Upper lobe of right lung (tissue), 1 donor: ENCODE results near the gene OSBPL9. TPM values are rescaled to one million over a fixed set of nuclear protein-coding genes. Genes with fewer than 3 reads are reported as not detected.

Source experiments
- ATAC-seq: fragments of 200-7000 bp; cut with Tn5 transposase; one replicate; pipeline ENCODE4 v1.9.1; 2020; ENCODE audit warnings: mild to moderate bottlenecking, moderate library complexity
- DNase-seq: peaks from one replicate; pipeline ENCODE4 v3.0.0-alpha.2; 2020
- H3K27ac ChIP-seq: fragments of 200-600 bp; one replicate; pipeline ENCODE4 v1.8.0; 2022
- H3K27me3 ChIP-seq: fragments of 200-600 bp; one replicate; pipeline ENCODE4 v1.8.0; 2022; ENCODE audit warnings: mild to moderate bottlenecking
- H3K36me3 ChIP-seq: fragments of 200-600 bp; one replicate; pipeline ENCODE4 v1.8.0; 2022
- H3K4me1 ChIP-seq: fragments of 200-600 bp; one replicate; pipeline ENCODE4 v1.8.0; 2022
- H3K4me3 ChIP-seq: fragments of 200-600 bp; one replicate; pipeline ENCODE4 v1.8.0; 2022; ENCODE audit warnings: mild to moderate bottlenecking
- H3K9me3 ChIP-seq: fragments of 200-600 bp; one replicate; pipeline ENCODE4 v1.8.0; 2022
- CTCF ChIP-seq: fragments of 200-600 bp; IDR thresholded peaks from one replicate; pipeline ENCODE4 v1.8.0; 2022; ENCODE audit warnings: antibody characterized with exemption
- intact Hi-C: fragments of 100-400 bp; cut with DNase I; formaldehyde crosslinking; loops from one replicate; pipeline ENCODE4 v1.11.0; 2022
- total RNA-seq: library from RNA; stranded (reverse); fragmentation: NEBNext Ultra II Directional; extraction: Animal tissue kit (Norgen Biotek cat#: 25700); gene quantifications from one replicate; pipeline ENCODE4 v1.2.1, GENCODE V29; 2021
- donor health status: DM: no; HTN: yes; CAD: no; lungs with severe emphysema.

Gene OSBPL9
- total RNA-seq, 1 donor from 2014 or later: 72.7 TPM

- Histone ChIP-seq H3K36me3 (no peaks in the 10 kb centered on the region), H3K9me3 (no peaks in the 10 kb centered on the region), H3K27ac (no peak overlapping the region), H3K27me3 (no peaks in the 10 kb centered on the region), H3K4me1 (peaks cover 36% of the 10 kb centered on the region), H3K4me3 (no peak overlapping the region)
- ATAC-seq (peak; percentile 43), DNase-seq (no peak)
- intact Hi-C loops: no loop called here
- TF ChIP-seq CTCF: no peak
These were observed 119.8 kb downstream of the OSBPL9 start for GRCh38 chr1:51736702-51737101.

- Histone ChIP-seq H3K27ac (no peak overlapping the region), H3K4me3 (no peak overlapping the region), H3K27me3 (no peaks in the 10 kb centered on the region), H3K9me3 (no peaks in the 10 kb centered on the region), H3K4me1 (peaks cover 21% of the 10 kb centered on the region), H3K36me3 (no peaks in the 10 kb centered on the region)
- intact Hi-C loops: no loop called here
- DNase-seq (no peak), ATAC-seq (no peak)
- TF ChIP-seq CTCF: no peak
These were observed 121.8 kb downstream of the OSBPL9 start for GRCh38 chr1:51738681-51739080.

GRCh38 chr1:51740652-51741051 lies 123.8 kb downstream of the OSBPL9 start:
- no peak for TF ChIP-seq CTCF
- H3K4me3 ChIP-seq: no peak overlapping the region
- no peaks in the 10 kb centered on the region for H3K36me3 ChIP-seq
- H3K27ac ChIP-seq: no peak overlapping the region
- intact Hi-C loops: no loop called here
- no peaks in the 10 kb centered on the region for H3K9me3 ChIP-seq
- ATAC-seq: no peak
- no peaks in the 10 kb centered on the region for H3K27me3 ChIP-seq
- no peak for DNase-seq
- H3K4me1 ChIP-seq: peaks cover 5% of the 10 kb centered on the region

GRCh38 chr1:51741121-51741681 lies 124.3 kb downstream of the OSBPL9 start:
- Histone ChIP-seq H3K4me1 (peaks cover 4% of the 10 kb centered on the region), H3K27ac (no peak overlapping the region), H3K4me3 (no peak overlapping the region), H3K36me3 (no peaks in the 10 kb centered on the region), H3K9me3 (no peaks in the 10 kb centered on the region), H3K27me3 (no peaks in the 10 kb centered on the region)
- no peak for ATAC-seq
- intact Hi-C loops: no loop called here
- no peak for DNase-seq
- TF ChIP-seq CTCF: no peak

- no peak for DNase-seq
- H3K36me3 ChIP-seq: peaks cover 6% of the 10 kb centered on the region
- intact Hi-C loops: no loop called here
- no peak for TF ChIP-seq CTCF
- H3K4me1 ChIP-seq: peaks cover 4% of the 10 kb centered on the region
- H3K27ac ChIP-seq: no peak overlapping the region
- no peaks in the 10 kb centered on the region for H3K27me3 ChIP-seq
- H3K9me3 ChIP-seq: no peaks in the 10 kb centered on the region
- ATAC-seq: no peak
- no peak overlapping the region for H3K4me3 ChIP-seq
These were observed 127.8 kb downstream of the OSBPL9 start for GRCh38 chr1:51744506-51745303.
